Posterior vena cava (tissue), 2 donors: Measurements from ENCODE around the gene LIX1L. TPM values are rescaled to one million over a fixed set of nuclear protein-coding genes. Genes with fewer than 3 reads are reported as not detected.

Source experiments
- DNase-seq: peaks from one replicate; pipeline ENCODE4 v3.0.0-alpha.2; 2020; ENCODE audit warnings: low spot score
- intact Hi-C, 2 donors: fragments of 100-400 bp; cut with DNase I; formaldehyde crosslinking; loops; one replicate each; pipeline versions ENCODE4 v1.14.1 to v1.14.2; 2022 to 2023
- total RNA-seq, 2 donors: library from RNA; stranded (reverse); fragmentation: NEBNext Ultra II Directional; extraction: Animal tissue kit (Norgen Biotek cat#: 25700); gene quantifications; one replicate each; pipeline ENCODE4 v1.2.1, GENCODE V29; 2021
- donor health status: DM: yes; HTN: yes; CAD: no.
- donor health status: DM: yes; HTN: yes; CAD: no.

The LIX1L gene
- total RNA-seq, 2 donors from 2014 or later = 45.5 to 45.8 TPM

DNA sequence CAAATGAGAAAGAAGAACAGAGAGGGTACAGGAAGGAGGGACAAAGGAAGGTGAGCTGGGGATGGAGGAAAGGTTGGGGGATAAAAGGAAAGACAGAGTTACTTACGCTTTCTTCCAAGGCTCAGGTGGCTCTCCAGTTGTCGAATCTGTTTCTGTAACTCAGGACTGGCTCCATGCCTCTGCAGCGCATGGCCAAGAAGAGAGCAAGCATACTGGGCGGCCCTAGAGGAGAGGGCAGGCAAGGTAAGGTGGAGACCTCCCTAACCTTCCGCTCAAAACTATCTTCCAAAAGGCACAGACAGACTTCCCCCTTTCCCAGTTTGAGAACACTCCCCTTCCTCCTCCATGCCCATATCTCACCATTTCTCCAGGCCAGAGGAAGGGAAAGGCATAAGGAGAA is 40.2 kb downstream of the LIX1L start:
- intact Hi-C loops = loop anchor here in 1 of 2 donors (5.0 to 10.0 kb wide), 2 partner anchors 45 to 63 kb away; partner anchors contain the start of genes ANKRD34A, PIAS3 and POLR3GL
- DNase-seq = no peak

DNA sequence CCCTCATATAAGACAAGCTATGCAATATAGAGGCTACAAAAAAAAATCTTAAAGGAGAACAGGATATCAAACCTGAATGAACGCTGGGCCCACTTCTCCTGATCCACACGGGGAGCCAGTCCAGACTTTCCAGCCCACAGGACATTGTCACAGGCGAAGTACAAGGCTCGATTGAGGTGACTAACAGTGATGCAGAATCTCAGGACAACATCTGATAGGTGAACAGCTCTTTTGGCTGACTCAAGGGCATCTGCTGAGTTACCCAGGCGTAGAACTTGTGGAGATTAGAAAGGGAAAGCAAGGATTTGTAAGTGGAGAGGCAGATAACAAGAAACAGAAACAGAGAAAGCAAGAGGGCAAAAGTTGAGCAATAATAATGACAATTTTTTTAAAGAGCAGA is 41.1 kb downstream of the LIX1L start:
- DNase-seq = no peak
- intact Hi-C loops = loop anchor here in 1 of 2 donors (5.0 to 10.0 kb wide), 2 partner anchors 46 to 62 kb away; partner anchors contain the start of genes ANKRD34A, PIAS3 and POLR3GL

GRCh38 chr1:145912128-145912641 is 45.6 kb downstream of the LIX1L start:
- DNase-seq = no peak
- intact Hi-C loops = loop anchor here in 1 of 2 donors (10.0 kb wide), 1 partner anchor 57 kb away; the partner anchor contains the start of gene PIAS3

DNA sequence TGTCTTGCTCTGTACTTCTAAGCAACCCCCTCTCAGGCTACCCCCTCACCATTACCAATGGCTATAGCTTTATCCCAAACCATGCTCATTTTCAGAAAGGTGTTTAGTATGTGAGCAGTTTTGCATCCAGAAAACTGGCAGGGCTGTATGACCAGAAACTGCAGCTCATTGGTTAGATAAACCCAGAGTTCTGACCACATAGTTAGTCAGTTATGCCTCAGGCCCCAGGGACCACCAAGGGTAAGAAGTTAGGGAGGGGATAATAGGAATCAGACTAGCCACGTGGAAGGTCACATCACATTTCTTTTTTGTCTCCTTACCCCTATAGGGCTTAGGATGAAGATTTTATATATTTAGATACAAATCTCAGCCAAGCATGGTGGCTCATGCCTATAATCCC is 49.2 kb downstream of the LIX1L start:
- intact Hi-C loops = no loop called here
- DNase-seq = no peak

DNA sequence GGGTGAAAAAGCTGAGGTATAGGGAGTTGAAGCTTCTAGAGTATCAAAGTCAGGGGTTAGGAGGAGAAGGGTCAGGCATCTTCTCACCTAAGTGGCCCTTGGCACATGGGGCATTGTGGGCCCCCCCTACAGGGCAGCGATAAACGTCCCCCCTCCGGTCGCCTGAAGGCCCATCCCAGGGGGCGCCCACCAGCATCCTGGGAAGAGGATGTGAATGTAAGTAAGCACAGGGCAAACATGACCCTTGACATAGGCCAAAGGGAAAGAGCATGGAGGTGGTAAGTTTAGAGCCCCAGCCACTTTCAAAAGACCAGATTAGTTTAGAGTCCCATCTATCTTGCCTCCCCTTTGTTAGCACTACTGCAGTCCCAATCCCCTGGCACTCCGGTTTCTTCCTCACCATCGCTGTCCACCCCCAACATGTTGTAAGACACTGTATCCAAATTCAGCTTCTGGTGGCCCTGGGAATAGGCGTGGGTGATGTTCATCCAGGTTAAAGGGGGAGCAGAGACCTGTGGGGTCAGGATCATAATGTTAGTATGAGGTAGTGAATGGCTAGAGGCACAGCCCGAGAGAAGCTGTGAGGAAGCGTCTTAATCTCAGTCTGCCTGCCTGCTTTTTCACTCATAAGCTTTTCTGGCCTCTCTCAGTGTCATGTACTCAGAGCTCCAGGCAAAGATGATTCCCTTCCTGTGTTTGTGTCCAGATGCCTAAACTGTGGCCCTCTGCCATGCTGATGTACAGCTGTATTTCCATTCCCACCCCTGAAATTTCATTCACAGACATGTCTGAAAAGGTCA is 50.7 kb downstream of the LIX1L start:
- intact Hi-C loops = no loop called here
- peak; percentile 52 for DNase-seq

DNA sequence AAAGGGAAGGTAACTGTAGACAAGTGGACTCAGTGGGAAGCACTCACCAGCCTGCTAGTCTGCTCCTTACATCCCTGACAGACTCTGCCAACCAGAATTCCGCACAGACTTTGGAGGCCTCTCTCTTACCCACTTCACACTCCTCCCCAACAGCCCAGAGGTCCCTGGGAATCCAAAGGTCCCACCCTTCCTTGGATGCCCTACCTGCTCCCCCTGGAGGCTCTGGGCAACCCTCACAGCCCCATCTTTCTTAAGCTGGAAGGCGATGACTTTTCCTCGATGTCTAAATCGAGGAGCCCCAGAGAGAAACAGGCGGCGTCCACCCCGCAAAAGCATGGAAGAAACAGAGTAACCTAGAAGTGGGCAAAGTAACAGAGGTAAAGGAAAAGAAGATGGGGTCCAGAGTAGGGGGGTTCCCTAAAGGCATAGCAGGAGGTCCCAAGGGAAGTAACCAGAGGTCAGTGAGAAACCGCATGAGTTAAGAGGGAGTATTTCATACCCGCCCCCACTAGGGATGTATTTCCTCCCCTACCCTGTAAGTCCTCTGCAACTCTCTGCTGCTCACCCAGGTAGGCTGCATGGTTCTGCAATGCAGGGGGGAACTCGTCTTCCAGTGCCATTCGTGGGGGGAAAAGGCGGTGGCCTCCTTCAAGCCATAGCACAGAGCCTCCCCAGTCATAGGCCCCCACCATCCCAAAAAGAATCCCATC is 56.4 kb downstream of the LIX1L start:
- intact Hi-C loops = no loop called here
- DNase-seq = no peak

- DNase-seq = no peak
- intact Hi-C loops = no loop called here
These were observed 59.1 kb downstream of the LIX1L start for GRCh38 chr1:145898756-145899155.

- intact Hi-C loops = no loop called here
- DNase-seq = no peak
These were observed 59.8 kb downstream of the LIX1L start for GRCh38 chr1:145897969-145898368.

- DNase-seq = no peak
- intact Hi-C loops = no loop called here
These were observed 62.3 kb downstream of the LIX1L start for GRCh38 chr1:145895471-145895870.

- intact Hi-C loops = no loop called here
- DNase-seq = no peak
These were observed 64.3 kb downstream of the LIX1L start for GRCh38 chr1:145893306-145894055.

GRCh38 chr1:145892486-145893087 is 65.2 kb downstream of the LIX1L start:
- intact Hi-C loops = no loop called here
- no peak for DNase-seq

GRCh38 chr1:145891587-145892485 is 66.0 kb downstream of the LIX1L start:
- DNase-seq = peak; percentile 95
- intact Hi-C loops = no loop called here

DNA sequence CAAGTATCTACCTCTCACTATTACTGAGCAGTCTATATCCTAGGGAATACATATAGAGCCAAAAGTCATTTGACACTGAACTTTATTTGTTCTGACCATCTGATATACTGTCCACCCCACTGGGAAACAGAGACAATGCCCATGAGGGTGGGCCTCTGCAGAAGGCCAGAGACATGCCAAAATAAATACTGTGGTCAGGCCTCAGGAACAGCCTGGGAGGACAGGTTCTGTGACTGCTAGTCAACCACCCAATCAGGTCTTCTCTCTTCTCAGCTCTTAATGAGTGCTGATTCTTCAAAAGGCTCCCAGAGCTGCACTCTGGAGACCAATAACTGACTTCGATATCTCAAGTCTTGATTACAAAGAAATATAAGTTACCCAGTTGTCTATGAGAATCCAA is 66.7 kb downstream of the LIX1L start:
- intact Hi-C loops = no loop called here
- no peak for DNase-seq

DNA sequence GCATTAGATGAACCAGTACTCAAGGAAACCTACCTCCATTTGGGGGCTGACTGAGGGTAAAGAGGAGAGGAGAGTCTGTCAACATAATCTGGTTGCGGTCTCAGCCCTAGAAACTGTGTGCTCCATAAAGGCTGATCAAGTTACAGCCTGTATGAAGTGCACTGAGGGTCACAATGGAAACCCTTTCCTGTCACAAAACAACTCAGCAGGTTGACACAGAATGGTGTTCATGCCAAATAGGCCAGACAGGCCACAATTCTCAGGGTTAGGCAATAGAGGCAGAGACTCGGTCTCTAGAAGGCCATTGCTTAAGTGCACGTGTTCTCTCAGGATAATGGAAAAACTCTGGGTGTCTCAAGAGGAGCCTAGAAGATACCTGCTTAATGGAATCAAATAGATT is 68.1 kb downstream of the LIX1L start:
- DNase-seq = no peak
- intact Hi-C loops = loop anchor here in 1 of 2 donors (10.0 kb wide), 1 partner anchor 125 kb away; no protein-coding TSS in a partner anchor

GRCh38 chr1:145887631-145888030 is 70.2 kb downstream of the LIX1L start:
- no peak for DNase-seq
- intact Hi-C loops = loop anchor here in 1 of 2 donors (10.0 kb wide), 1 partner anchor 127 kb away; no protein-coding TSS in a partner anchor

DNA sequence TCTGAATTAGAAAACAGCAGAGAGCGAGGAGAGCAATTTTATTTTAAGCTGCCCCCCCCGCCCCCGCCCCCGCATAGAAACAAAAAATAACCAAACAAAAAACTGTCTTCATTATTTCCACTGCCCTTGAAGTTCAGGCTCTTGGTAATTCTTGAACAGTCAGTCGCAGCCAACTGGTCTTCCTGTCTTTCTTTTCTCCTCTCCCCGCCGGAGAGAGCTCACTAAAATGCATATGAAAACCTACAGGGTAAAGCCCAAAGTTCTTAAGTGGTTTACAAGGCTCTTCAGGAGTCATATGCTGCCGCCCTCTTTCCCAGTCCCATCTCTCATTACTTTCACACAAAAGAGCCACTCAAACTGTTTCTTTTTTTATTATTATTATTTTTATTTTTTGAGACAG is 71.0 kb downstream of the LIX1L start:
- DNase-seq = no peak
- intact Hi-C loops = loop anchor here in 1 of 2 donors (10.0 kb wide), 1 partner anchor 128 kb away; no protein-coding TSS in a partner anchor

- DNase-seq = no peak
- intact Hi-C loops = loop anchor here in 1 of 2 donors (10.0 kb wide), 1 partner anchor 128 kb away; no protein-coding TSS in a partner anchor
These were observed 71.4 kb downstream of the LIX1L start for GRCh38 chr1:145886390-145886789.
